Measurements from ENCODE around the gene CST7.
"Not testable (repeated sequence)": the region's sequence is repeated elsewhere in the genome, so short reads cannot be mapped to it uniquely, and the experiment has no call there.

Gene CST7

GRCh38 chr20:24987244-24987643, 38.2 kb downstream of the CST7 start:
- peak; percentile 51 to 61 for ATAC-seq

GRCh38 chr20:24987873-24988835, 39.1 kb downstream of the CST7 start:
- ATAC-seq: no peak

- ATAC-seq: no peak
Measured at GRCh38 chr20:24989162-24989561, 40.1 kb downstream of the CST7 start.

GRCh38 chr20:24990810-24991252, 41.8 kb downstream of the CST7 start:
- ATAC-seq: no peak

- ATAC-seq: peak; percentile 5
Measured at GRCh38 chr20:24991897-24992486, 42.9 kb downstream of the CST7 start.

GRCh38 chr20:24992487-24993205, 43.6 kb downstream of the CST7 start, which contains the start of gene APMAP:
Gene APMAP, minus strand, starts transcription at chr20:24992751. Its CDS starts 63 bp downstream, at chr20:24992688.
- peak; percentile 96 to 97 for ATAC-seq

GRCh38 chr20:24993337-24994185, 44.5 kb downstream of the CST7 start:
- no peak for ATAC-seq

- no peak for ATAC-seq
Measured at GRCh38 chr20:24994186-24994465, 45.1 kb downstream of the CST7 start.

GRCh38 chr20:24994470-24995368, 45.6 kb downstream of the CST7 start:
- peak; percentile 21 to 38 for ATAC-seq

- ATAC-seq: no peak
Measured at GRCh38 chr20:24995741-24996448, 46.8 kb downstream of the CST7 start.

- no peak for ATAC-seq
Measured at GRCh38 chr20:24996449-24997377, 47.6 kb downstream of the CST7 start.

GRCh38 chr20:24998121-24998520, 49.1 kb downstream of the CST7 start:
- ATAC-seq: no peak

- ATAC-seq: no peak
Measured at GRCh38 chr20:24998631-24999445, 49.8 kb downstream of the CST7 start.

- no peak for ATAC-seq
Measured at GRCh38 chr20:24999568-24999967, 50.5 kb downstream of the CST7 start.

- ATAC-seq: peak; percentile 35 to 58
Measured at GRCh38 chr20:25000268-25000801, 51.3 kb downstream of the CST7 start.

- not testable (repeated sequence) for ATAC-seq
Measured at GRCh38 chr20:25001323-25001722, 52.3 kb downstream of the CST7 start.

GRCh38 chr20:25003002-25003401, 53.9 kb downstream of the CST7 start:
- no peak for ATAC-seq

- no peak for ATAC-seq
Measured at GRCh38 chr20:25005220-25005619, 56.2 kb downstream of the CST7 start.
